H9 (cell line): ENCODE measurements around the gene PRKAR2A. TPM values are rescaled to one million over a fixed set of nuclear protein-coding genes. Genes with fewer than 3 reads are reported as not detected.

ENCODE experiments used
- DNase-seq: peaks from one replicate; pipeline ENCODE4 v3.0.0-alpha.2; 2017
- H2AFZ ChIP-seq: one replicate; pipeline ENCODE4 v1.6.1; 2013; ENCODE audit warnings: mild to moderate bottlenecking, low read length, control low read depth, moderate library complexity
- H2AK5ac ChIP-seq: 2 replicates; pipeline ENCODE4 v1.6.1; 2013; ENCODE audit warnings: low read length, control low read depth, mixed read lengths; ENCODE audit not compliant: insufficient read length
- H2BK120ac ChIP-seq: one replicate; pipeline ENCODE4 v1.6.1; 2013; ENCODE audit warnings: low read depth, mild to moderate bottlenecking, low read length, control low read depth, inconsistent platforms; ENCODE audit not compliant: poor library complexity, severe bottlenecking
- H2BK12ac ChIP-seq: 2 replicates; pipeline ENCODE4 v1.6.1; 2013; ENCODE audit warnings: low read length, control low read depth, mixed read lengths, low read depth; ENCODE audit not compliant: insufficient read length
- H2BK15ac ChIP-seq: 2 replicates; pipeline ENCODE4 v1.6.1; 2013; ENCODE audit warnings: low read depth, low read length, control low read depth
- H2BK20ac ChIP-seq: one replicate; pipeline ENCODE4 v1.6.1; 2013; ENCODE audit warnings: low read depth, mild to moderate bottlenecking, low read length, control low read depth, inconsistent platforms; ENCODE audit not compliant: poor library complexity, severe bottlenecking
- H2BK5ac ChIP-seq: 2 replicates; pipeline ENCODE4 v1.6.1; 2013; ENCODE audit warnings: low read length, control low read depth, mixed read lengths; ENCODE audit not compliant: insufficient read length
- H3K14ac ChIP-seq: 2 replicates; pipeline ENCODE4 v1.6.1; 2013; ENCODE audit warnings: low read length, control low read depth; ENCODE audit not compliant: insufficient read depth
- H3K18ac ChIP-seq: 2 replicates; pipeline ENCODE4 v1.6.1; 2013; ENCODE audit warnings: low read depth, mild to moderate bottlenecking, mixed read lengths, low read length, control low read depth; ENCODE audit not compliant: insufficient read length
- H3K23ac ChIP-seq: 2 replicates; pipeline ENCODE4 v1.6.1; 2013; ENCODE audit warnings: low read length, control low read depth, mixed read lengths, low read depth; ENCODE audit not compliant: insufficient read length
- H3K23me2 ChIP-seq: 2 replicates; pipeline ENCODE4 v1.6.1; 2013; ENCODE audit warnings: low read depth, mild to moderate bottlenecking, mixed read lengths, low read length, control low read depth; ENCODE audit not compliant: insufficient read length, poor library complexity, severe bottlenecking
- H3K27ac ChIP-seq: 2 replicates; pipeline ENCODE4 v1.5.1; 2013; ENCODE audit warnings: low read length, control low read depth, mixed read lengths, low read depth; ENCODE audit not compliant: insufficient read length
- H3K27me3 ChIP-seq: 2 replicates; pipeline ENCODE4 v1.6.1; 2013; ENCODE audit warnings: low read length, control low read depth, inconsistent platforms; ENCODE audit not compliant: insufficient read depth
- H3K4ac ChIP-seq: 2 replicates; pipeline ENCODE4 v1.6.1; 2013; ENCODE audit warnings: low read depth, mild to moderate bottlenecking, control low read depth, inconsistent platforms, low read length, moderate library complexity
- H3K4me1 ChIP-seq: 2 replicates; pipeline ENCODE4 v1.6.1; 2013; ENCODE audit warnings: low read length, control low read depth, inconsistent platforms; ENCODE audit not compliant: insufficient read depth
- H3K4me2 ChIP-seq: 2 replicates; pipeline ENCODE4 v1.6.1; 2013; ENCODE audit warnings: low read length, control low read depth, mixed read lengths; ENCODE audit not compliant: insufficient read length, insufficient read depth
- H3K56ac ChIP-seq: 2 replicates; pipeline ENCODE4 v1.6.1; 2013; ENCODE audit warnings: low read depth, mild to moderate bottlenecking, mixed read lengths, low read length, control low read depth; ENCODE audit not compliant: insufficient read length
- H3K79me1 ChIP-seq: 2 replicates; pipeline ENCODE4 v1.6.1; 2013; ENCODE audit warnings: low read depth, mild to moderate bottlenecking, moderate library complexity, low read length, control low read depth, inconsistent platforms; ENCODE audit not compliant: insufficient read depth, poor library complexity, severe bottlenecking
- H3K79me2 ChIP-seq: 2 replicates; pipeline ENCODE4 v1.6.1; 2013; ENCODE audit warnings: low read length, control low read depth, inconsistent platforms; ENCODE audit not compliant: insufficient read depth
- H3K9ac ChIP-seq: 2 replicates; pipeline ENCODE4 v1.6.1; 2013; ENCODE audit warnings: low read length, control low read depth, mixed read lengths; ENCODE audit not compliant: insufficient read length; ENCODE audit errors: extremely low read depth
- H3K9me3 ChIP-seq: one replicate; pipeline ENCODE4 v1.6.1; 2013; ENCODE audit warnings: low read depth, low read length, inconsistent platforms; ENCODE audit not compliant: control insufficient read depth
- H3T11ph ChIP-seq: one replicate; pipeline ENCODE4 v1.6.1; 2013; ENCODE audit warnings: mild to moderate bottlenecking, low read length, control low read depth, inconsistent platforms
- H4K20me1 ChIP-seq: one replicate; pipeline ENCODE4 v1.6.1; 2013; ENCODE audit not compliant: control insufficient read depth, insufficient read length, insufficient read depth
- H4K5ac ChIP-seq: 2 replicates; pipeline ENCODE4 v1.6.1; 2013; ENCODE audit warnings: low read depth, mild to moderate bottlenecking, mixed read lengths, low read length, control low read depth; ENCODE audit not compliant: insufficient read length
- H4K8ac ChIP-seq: replicated peaks from 2 replicates; pipeline ENCODE4 v1.6.1; 2013; ENCODE audit warnings: low read length, control low read depth, mixed read lengths, low read depth; ENCODE audit not compliant: insufficient read length
- H4K91ac ChIP-seq: 2 replicates; pipeline ENCODE4 v1.6.1; 2013; ENCODE audit warnings: low read depth, mild to moderate bottlenecking, moderate library complexity, mixed read lengths, low read length, control low read depth; ENCODE audit not compliant: insufficient read length
- H3K27ac Mint-ChIP-seq, 3 experiments: 2 replicates in 2 of 3; 3 replicates in 1 of 3; pipeline ENCODE4 v1.8.0; 2020 to 2021; ENCODE audit warnings: mixed read lengths in 3 of 3, mild to moderate bottlenecking in 1 of 3, moderate library complexity in 1 of 3
- H3K27me3 Mint-ChIP-seq: 2 replicates; pipeline ENCODE4 v1.8.0; 2021; ENCODE audit warnings: low read depth, mild to moderate bottlenecking, moderate library complexity, mixed read lengths
- H3K36me3 Mint-ChIP-seq, 3 experiments: 2 replicates in 2 of 3; 3 replicates in 1 of 3; pipeline ENCODE4 v1.8.0; 2020 to 2021; ENCODE audit warnings: low read depth in 3 of 3, mixed read lengths in 3 of 3; ENCODE audit not compliant: insufficient read depth in 1 of 3
- H3K4me1 Mint-ChIP-seq, 2 experiments: 2 replicates each; pipeline ENCODE4 v1.8.0; 2020; ENCODE audit warnings: mixed read lengths in 2 of 2
- H3K4me3 Mint-ChIP-seq, 2 experiments: 2 replicates in 1 of 2; 3 replicates in 1 of 2; pipeline ENCODE4 v1.8.0; 2020 to 2021; ENCODE audit warnings: mild to moderate bottlenecking in 2 of 2, mixed read lengths in 2 of 2, moderate library complexity in 1 of 2
- H3K9me3 Mint-ChIP-seq, 2 experiments: 2 replicates in 1 of 2; 3 replicates in 1 of 2; pipeline ENCODE4 v1.8.0; 2020; ENCODE audit warnings: mild to moderate bottlenecking in 2 of 2, mixed read lengths in 2 of 2, moderate library complexity in 1 of 2
- WGBS: extraction: QIAGEN DNeasy Blood & Tissue Kit; methylation state at CpG from one replicate; pipeline ENCODE4 v1.1.7; 2013; ENCODE audit warnings: missing lambda C conversion rate, low lambda C conversion rate, mixed read lengths; ENCODE audit not compliant: insufficient read length; ENCODE audit errors: extremely low coverage; 5-methylcytosine and 5-hydroxymethylcytosine counted together
- total RNA-seq: library from RNA; stranded (reverse); gene quantifications from 2 replicates; pipeline ENCODE4 v1.2.1, GENCODE V29; 2021
- TF ChIP-seq, protein P1 (sequence below): fragments of 200-600 bp; sonication (generic); conservative IDR thresholded peaks from 3 replicates; pipeline ENCODE4 v1.8.0; 2021; ENCODE audit warnings: antibody characterized with exemption, mild to moderate bottlenecking

PRKAR2A gene
- total RNA-seq, 1 experiment from 2014 or later = 39.1 TPM

DNA sequence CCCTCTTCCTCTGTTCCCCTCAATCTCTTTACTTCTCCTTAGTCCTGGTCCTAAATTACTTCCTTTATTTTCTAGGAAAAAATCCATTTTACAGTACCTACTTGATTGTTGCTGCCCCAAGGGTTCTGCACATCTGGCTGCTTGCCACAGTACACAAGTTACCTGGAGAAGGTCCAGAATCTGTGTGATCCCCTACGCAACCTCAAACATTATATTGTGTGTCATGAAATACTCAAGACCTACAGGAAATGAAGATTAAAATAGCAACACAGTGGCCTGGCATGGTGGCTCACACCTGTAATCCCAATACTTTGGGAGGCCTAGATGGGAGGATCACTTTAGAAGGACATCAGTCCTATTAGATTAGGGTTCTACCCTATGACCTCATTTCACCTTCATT is 48.7 kb downstream of the PRKAR2A start:
- H2BK15ac ChIP-seq = no peak overlapping the region
- no peak overlapping the region for H3K56ac ChIP-seq
- no peaks in the 10 kb centered on the region for H3K9me3 Mint-ChIP-seq
- H3K27ac ChIP-seq = no peak overlapping the region
- H3K27me3 ChIP-seq = no peaks in the 10 kb centered on the region
- H3K23me2 ChIP-seq = no peaks in the 10 kb centered on the region
- no peak overlapping the region for H3K4me2 ChIP-seq
- H3K9ac ChIP-seq = no peak overlapping the region
- H2BK120ac ChIP-seq = no peak overlapping the region
- TF ChIP-seq, protein P1, sequence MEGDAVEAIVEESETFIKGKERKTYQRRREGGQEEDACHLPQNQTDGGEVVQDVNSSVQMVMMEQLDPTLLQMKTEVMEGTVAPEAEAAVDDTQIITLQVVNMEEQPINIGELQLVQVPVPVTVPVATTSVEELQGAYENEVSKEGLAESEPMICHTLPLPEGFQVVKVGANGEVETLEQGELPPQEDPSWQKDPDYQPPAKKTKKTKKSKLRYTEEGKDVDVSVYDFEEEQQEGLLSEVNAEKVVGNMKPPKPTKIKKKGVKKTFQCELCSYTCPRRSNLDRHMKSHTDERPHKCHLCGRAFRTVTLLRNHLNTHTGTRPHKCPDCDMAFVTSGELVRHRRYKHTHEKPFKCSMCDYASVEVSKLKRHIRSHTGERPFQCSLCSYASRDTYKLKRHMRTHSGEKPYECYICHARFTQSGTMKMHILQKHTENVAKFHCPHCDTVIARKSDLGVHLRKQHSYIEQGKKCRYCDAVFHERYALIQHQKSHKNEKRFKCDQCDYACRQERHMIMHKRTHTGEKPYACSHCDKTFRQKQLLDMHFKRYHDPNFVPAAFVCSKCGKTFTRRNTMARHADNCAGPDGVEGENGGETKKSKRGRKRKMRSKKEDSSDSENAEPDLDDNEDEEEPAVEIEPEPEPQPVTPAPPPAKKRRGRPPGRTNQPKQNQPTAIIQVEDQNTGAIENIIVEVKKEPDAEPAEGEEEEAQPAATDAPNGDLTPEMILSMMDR = no peak
- H3K79me2 ChIP-seq = no peaks in the 10 kb centered on the region
- no peak overlapping the region for H2AFZ ChIP-seq
- H4K5ac ChIP-seq = no peak overlapping the region
- H4K8ac ChIP-seq = no peak overlapping the region
- H2BK20ac ChIP-seq = no peak overlapping the region
- no peak overlapping the region for H2BK12ac ChIP-seq
- H2BK5ac ChIP-seq = no peak overlapping the region
- H4K20me1 ChIP-seq = no peaks in the 10 kb centered on the region
- no peak overlapping the region for H3K23ac ChIP-seq
- no peaks in the 10 kb centered on the region for H3K4me1 Mint-ChIP-seq
- H3T11ph ChIP-seq = no peak overlapping the region
- H3K4me3 Mint-ChIP-seq = no peak overlapping the region
- WGBS = no CpG with 5 or more reads among the region's 1 CpG
- no peaks in the 10 kb centered on the region for H3K4me1 ChIP-seq
- no peak overlapping the region for H3K27ac Mint-ChIP-seq
- H3K36me3 Mint-ChIP-seq = no peaks in the 10 kb centered on the region
- no peak overlapping the region for H3K14ac ChIP-seq
- no peak overlapping the region for H2AK5ac ChIP-seq
- no peaks in the 10 kb centered on the region for H3K79me1 ChIP-seq
- H3K9me3 ChIP-seq = no peaks in the 10 kb centered on the region
- H3K27me3 Mint-ChIP-seq = peaks cover 2% of the 10 kb centered on the region; the same call in 1 of the 2 replicates
- no peak overlapping the region for H4K91ac ChIP-seq
- no peak overlapping the region for H3K18ac ChIP-seq
- H3K4ac ChIP-seq = no peak overlapping the region
- DNase-seq = no peak
